ENCODE data around the gene WDR64. TPM values are rescaled to one million over a fixed set of nuclear protein-coding genes. Genes with fewer than 3 reads are reported as not detected.

Gene WDR64
- total RNA-seq, 6 experiments from 2014 or later: not detected

GRCh38 chr1:241696815-241697639 is 44.9 kb downstream of the WDR64 start:
- H3K36me3 Mint-ChIP-seq (ENCODE audit: low read depth): no peaks in the 10 kb centered on the region
- no peak for TF ChIP-seq CTCF (IDR thresholded peaks at IDR 0.05)
- no peaks in the 10 kb centered on the region for H3K9me3 Mint-ChIP-seq
- no peak for DNase-seq
- H3K4me1 Mint-ChIP-seq (ENCODE audit: low read depth): peaks cover 24% of the 10 kb centered on the region
- no peak overlapping the region for H3K4me3 Mint-ChIP-seq
- no peak overlapping the region for H3K27ac Mint-ChIP-seq
- H3K27me3 Mint-ChIP-seq (ENCODE audit: insufficient read depth): no peaks in the 10 kb centered on the region

GRCh38 chr1:241697640-241698018 is 45.5 kb downstream of the WDR64 start:
- H3K27ac Mint-ChIP-seq: no peak overlapping the region
- H3K9me3 Mint-ChIP-seq: no peaks in the 10 kb centered on the region
- no peak for TF ChIP-seq CTCF (IDR thresholded peaks at IDR 0.05)
- H3K36me3 Mint-ChIP-seq (ENCODE audit: low read depth): no peaks in the 10 kb centered on the region
- DNase-seq: no peak
- H3K4me3 Mint-ChIP-seq: no peak overlapping the region
- no peaks in the 10 kb centered on the region for H3K27me3 Mint-ChIP-seq (ENCODE audit: insufficient read depth)
- H3K4me1 Mint-ChIP-seq (ENCODE audit: low read depth): peaks cover 24% of the 10 kb centered on the region

GRCh38 chr1:241698177-241698576 is 46.1 kb downstream of the WDR64 start:
- H3K27ac Mint-ChIP-seq: no peak overlapping the region
- H3K4me3 Mint-ChIP-seq: no peak overlapping the region
- H3K4me1 Mint-ChIP-seq (ENCODE audit: low read depth): peaks cover 24% of the 10 kb centered on the region
- DNase-seq: no peak
- TF ChIP-seq CTCF (IDR thresholded peaks at IDR 0.05): no peak
- H3K27me3 Mint-ChIP-seq (ENCODE audit: insufficient read depth): no peaks in the 10 kb centered on the region
- H3K36me3 Mint-ChIP-seq (ENCODE audit: low read depth): no peaks in the 10 kb centered on the region
- no peaks in the 10 kb centered on the region for H3K9me3 Mint-ChIP-seq

- DNase-seq: no peak
- no peaks in the 10 kb centered on the region for H3K27me3 Mint-ChIP-seq (ENCODE audit: insufficient read depth)
Observed at GRCh38 chr1:241701483-241702295, 49.6 kb downstream of the WDR64 start.

More at GRCh38 chr1:241701483-241702295, 49.6 kb downstream of the WDR64 start:
- Mint-ChIP-seq H3K4me3 (no peak overlapping the region), H3K9me3 (no peaks in the 10 kb centered on the region), H3K4me1 (ENCODE audit: low read depth) (peaks cover 45% of the 10 kb centered on the region), H3K27ac (peak overlapping the region; percentile 50; the same call in 1 of the 2 replicates), H3K36me3 (ENCODE audit: low read depth) (no peaks in the 10 kb centered on the region)
- TF ChIP-seq CTCF (IDR thresholded peaks at IDR 0.05): no peak

All from HFFc6 (cell line).